HL-60 (cell line): ENCODE measurements around the gene COQ10B.

Experiments used
- DNase-seq, 2 experiments: peaks; one replicate each; pipeline ENCODE4 v3.0.0-alpha.2; 2010 to 2020; ENCODE audit warnings: low read depth in 1 of 2, low spot score in 1 of 2
- H3K27ac ChIP-seq: fragments of 250-450 bp; sonication (Bioruptor Pico); replicated peaks from 2 replicates; pipeline ENCODE4 v1.5.1; 2020; ENCODE audit warnings: mild to moderate bottlenecking, moderate library complexity
- H3K27me3 ChIP-seq: fragments of 250-450 bp; sonication (Bioruptor Pico); 2 replicates; pipeline ENCODE4 v1.5.1; 2021; ENCODE audit warnings: mild to moderate bottlenecking, moderate library complexity; ENCODE audit not compliant: insufficient read depth, poor library complexity, severe bottlenecking
- H3K4me3 ChIP-seq: replicated peaks from 2 replicates; pipeline ENCODE4 v1.5.1; 2011; ENCODE audit warnings: mild to moderate bottlenecking, control low read depth, low read length; ENCODE audit not compliant: insufficient read depth
- GABPA ChIP-seq: IDR thresholded peaks from 2 replicates; pipeline ENCODE4 v1.6.1; 2012; ENCODE audit warnings: low read depth
- POLR2AphosphoS5 ChIP-seq: IDR thresholded peaks from 2 replicates; pipeline ENCODE4 v1.6.1; 2012; ENCODE audit warnings: low read depth
- REST ChIP-seq: IDR thresholded peaks from 2 replicates; pipeline ENCODE4 v1.6.1; 2012; ENCODE audit warnings: low read depth; ENCODE audit not compliant: insufficient replicate concordance
- SPI1 ChIP-seq: IDR thresholded peaks from 2 replicates; pipeline ENCODE4 v1.6.1; 2012; ENCODE audit warnings: low read depth, mild to moderate bottlenecking, borderline replicate concordance
- TF ChIP-seq, protein P1 (sequence below): IDR thresholded peaks from one replicate; pipeline ENCODE4 v1.5.1; 2011; ENCODE audit warnings: low read length, control low read depth, inconsistent platforms; ENCODE audit not compliant: insufficient read depth

The COQ10B gene

DNA sequence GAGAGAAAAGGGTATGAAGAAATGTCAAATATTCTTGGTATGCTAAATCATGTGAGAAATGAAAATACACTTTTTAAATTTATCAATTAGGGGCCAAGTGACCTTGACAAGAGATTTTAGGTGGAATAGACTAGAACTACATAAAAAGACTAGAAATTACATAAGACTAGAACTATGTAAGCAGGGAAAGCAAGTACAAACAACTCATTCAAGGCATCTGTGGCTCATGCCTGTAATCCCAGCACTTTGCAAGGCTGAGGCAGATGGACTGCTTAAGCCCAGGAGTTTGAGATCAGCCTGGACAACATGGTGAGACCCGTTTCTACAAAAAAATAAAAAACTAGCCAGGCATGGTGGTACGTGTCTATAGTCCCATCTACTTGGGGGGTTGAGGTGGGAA lies 38.8 kb upstream of the COQ10B start:
- Histone ChIP-seq H3K27ac (no peak overlapping the region), H3K27me3 (no peaks in the 10 kb centered on the region), H3K4me3 (no peak overlapping the region)
- TF ChIP-seq SPI1 (no peak), POLR2AphosphoS5 (no peak), GABPA (no peak), REST (no peak)
- TF ChIP-seq, protein P1, sequence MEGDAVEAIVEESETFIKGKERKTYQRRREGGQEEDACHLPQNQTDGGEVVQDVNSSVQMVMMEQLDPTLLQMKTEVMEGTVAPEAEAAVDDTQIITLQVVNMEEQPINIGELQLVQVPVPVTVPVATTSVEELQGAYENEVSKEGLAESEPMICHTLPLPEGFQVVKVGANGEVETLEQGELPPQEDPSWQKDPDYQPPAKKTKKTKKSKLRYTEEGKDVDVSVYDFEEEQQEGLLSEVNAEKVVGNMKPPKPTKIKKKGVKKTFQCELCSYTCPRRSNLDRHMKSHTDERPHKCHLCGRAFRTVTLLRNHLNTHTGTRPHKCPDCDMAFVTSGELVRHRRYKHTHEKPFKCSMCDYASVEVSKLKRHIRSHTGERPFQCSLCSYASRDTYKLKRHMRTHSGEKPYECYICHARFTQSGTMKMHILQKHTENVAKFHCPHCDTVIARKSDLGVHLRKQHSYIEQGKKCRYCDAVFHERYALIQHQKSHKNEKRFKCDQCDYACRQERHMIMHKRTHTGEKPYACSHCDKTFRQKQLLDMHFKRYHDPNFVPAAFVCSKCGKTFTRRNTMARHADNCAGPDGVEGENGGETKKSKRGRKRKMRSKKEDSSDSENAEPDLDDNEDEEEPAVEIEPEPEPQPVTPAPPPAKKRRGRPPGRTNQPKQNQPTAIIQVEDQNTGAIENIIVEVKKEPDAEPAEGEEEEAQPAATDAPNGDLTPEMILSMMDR, result no peak
- no peak for DNase-seq

DNA sequence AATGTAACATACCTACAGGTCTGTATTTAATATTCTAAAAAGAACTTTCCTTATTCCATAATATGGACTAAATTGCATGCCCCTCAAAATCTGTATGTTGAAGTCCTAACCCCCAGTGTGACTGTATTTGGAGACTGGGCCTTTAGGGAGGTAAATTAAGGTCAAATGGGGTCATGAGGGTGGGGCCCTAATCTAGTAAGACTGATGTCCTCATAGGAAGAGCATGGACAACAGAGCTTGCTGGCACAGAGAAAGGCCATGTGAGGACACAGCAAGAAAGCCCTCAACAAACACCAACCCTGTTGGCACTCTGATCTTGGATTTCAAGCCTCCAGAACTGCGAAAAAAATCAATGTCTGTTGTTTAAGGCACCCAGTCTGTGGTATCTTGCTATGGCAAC lies 37.1 kb upstream of the COQ10B start:
- H3K27ac ChIP-seq, result no peak overlapping the region
- TF ChIP-seq, protein P1, result no peak
- no peak for TF ChIP-seq SPI1
- TF ChIP-seq POLR2AphosphoS5, result no peak
- no peak for TF ChIP-seq GABPA
- H3K4me3 ChIP-seq, result no peak overlapping the region
- DNase-seq, result no peak
- H3K27me3 ChIP-seq, result no peaks in the 10 kb centered on the region

- TF ChIP-seq GABPA (no peak), SPI1 (no peak)
- Histone ChIP-seq H3K4me3 (no peak overlapping the region), H3K27me3 (no peaks in the 10 kb centered on the region), H3K27ac (no peak overlapping the region)
- DNase-seq, result no peak
Measured at GRCh38 chr2:197419438-197419837, 33.9 kb upstream of the COQ10B start.

DNA sequence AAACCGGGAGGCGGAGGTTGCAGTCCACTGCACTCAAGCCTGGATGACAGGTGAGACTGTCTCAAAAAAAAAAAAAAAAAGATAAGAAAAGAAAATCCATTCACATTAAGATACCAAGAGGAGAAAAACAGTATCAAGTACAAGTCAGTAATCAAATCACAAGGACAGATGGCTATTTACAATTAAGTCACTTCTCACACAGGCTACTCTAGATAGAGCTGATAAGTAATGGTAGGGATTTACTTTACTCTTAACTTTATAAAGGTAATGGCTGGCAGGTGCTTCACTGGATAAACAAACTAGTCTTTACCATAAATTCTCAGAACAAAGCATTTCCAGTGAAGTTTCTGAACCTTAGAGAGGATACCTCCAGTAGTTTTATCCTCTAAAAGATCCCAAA lies 30.0 kb upstream of the COQ10B start:
- no peak overlapping the region for H3K4me3 ChIP-seq
- TF ChIP-seq SPI1, result no peak
- TF ChIP-seq POLR2AphosphoS5, result no peak
- no peak for TF ChIP-seq GABPA
- TF ChIP-seq, protein P1, result no peak
- TF ChIP-seq REST, result no peak
- DNase-seq, result no peak
- no peaks in the 10 kb centered on the region for H3K27me3 ChIP-seq
- no peak overlapping the region for H3K27ac ChIP-seq
